ENCODE results near the gene PEX19.
A peak's percentile ranks its signal among the peaks of the same experiment; 100 is the strongest.
"Not testable (repeated sequence)": the region's sequence is repeated elsewhere in the genome, so short reads cannot be mapped to it uniquely, and the experiment has no call there.

The PEX19 gene, protein sequence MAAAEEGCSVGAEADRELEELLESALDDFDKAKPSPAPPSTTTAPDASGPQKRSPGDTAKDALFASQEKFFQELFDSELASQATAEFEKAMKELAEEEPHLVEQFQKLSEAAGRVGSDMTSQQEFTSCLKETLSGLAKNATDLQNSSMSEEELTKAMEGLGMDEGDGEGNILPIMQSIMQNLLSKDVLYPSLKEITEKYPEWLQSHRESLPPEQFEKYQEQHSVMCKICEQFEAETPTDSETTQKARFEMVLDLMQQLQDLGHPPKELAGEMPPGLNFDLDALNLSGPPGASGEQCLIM

DNA sequence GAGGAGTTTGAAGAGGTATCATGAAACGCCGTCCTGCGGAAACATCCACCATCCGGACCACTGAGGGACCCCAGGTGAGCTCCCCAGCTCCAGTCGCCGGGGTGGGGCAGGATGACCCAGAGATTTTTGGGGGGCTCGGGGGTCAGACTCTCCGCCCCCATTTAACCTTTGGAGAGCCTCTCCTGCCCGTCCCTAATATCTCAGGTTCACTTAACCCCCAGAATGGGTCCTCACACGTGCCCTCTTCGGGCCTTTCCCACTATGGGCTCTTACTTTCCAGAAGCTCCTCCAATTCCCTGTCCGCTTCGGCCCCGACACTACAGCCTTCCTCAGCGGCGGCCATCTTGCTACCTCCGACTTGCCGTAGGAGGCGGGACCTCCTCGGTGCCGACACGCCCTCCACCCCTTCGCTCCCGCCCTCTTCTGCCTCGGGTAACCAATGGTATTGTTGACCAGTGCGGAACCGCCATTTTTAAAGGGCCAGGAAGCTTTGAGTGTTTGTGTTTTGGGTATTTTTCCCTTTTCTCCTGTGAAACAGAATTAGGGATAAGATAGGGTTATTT is at the start of gene PEX19:
PEX19 (minus strand) TSS at position 352 of the 563 bp plus-strand sequence; CDS start at position 343, 9 bp downstream.
- peak; percentile 87 to 98 for DNase-seq

DNA sequence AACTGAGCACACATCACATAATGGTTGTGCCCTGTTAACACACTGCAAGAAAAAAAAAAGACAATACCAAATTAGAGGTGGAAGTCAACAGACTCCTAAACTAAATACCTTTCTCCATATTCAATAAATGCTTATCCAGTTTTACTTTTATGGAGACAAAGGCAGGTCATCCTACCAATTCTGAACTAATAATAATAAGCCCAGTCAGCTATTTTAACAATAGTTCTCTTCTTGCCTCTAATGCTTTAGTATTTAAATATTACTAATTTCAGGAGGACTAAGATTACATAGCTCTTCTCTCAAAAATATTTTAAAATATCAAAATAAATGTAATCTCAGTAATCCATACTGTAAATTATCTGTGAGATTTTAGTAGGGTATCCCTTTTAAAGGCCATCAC is 47.6 kb upstream of the PEX19 start:
- no peak for DNase-seq

DNA sequence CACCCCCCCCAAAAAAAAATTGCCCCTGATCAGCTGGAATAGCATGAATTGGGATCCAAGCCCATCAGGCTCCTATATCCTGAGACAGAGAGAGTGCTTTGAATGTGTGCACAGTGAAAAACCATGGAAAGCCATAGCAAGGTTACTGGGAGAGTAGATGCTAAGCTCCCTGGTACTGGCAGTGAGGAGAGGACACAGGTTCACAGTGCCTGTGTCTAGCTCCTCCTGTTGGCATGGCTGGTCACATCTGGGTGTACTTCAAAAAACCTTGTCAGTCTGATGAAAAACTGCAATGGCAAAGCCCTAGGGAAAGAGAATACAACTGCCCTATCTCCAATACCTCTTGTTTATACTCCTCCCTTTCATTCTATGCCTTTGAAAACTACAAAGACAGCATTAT is 45.2 kb upstream of the PEX19 start:
- no peak for DNase-seq

DNA sequence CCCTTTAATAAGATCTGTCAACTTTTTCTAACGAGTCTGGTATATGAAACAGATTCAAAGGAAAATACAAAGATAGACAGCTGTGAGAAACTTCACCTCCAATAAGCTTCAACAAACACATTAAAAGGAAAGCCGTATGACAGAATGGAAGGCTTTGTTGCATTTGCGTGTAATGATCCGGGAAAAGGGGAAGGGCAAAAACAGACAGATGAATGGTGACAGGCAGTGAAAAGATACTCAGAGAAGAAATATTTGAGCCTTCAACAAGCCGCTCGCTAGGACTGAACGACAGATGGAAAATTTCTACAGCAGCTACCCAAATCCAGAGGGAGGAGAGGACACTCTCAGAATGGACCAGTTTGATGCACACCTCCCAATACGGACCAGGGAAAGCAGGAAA is 43.3 kb upstream of the PEX19 start:
- DNase-seq = no peak

DNA sequence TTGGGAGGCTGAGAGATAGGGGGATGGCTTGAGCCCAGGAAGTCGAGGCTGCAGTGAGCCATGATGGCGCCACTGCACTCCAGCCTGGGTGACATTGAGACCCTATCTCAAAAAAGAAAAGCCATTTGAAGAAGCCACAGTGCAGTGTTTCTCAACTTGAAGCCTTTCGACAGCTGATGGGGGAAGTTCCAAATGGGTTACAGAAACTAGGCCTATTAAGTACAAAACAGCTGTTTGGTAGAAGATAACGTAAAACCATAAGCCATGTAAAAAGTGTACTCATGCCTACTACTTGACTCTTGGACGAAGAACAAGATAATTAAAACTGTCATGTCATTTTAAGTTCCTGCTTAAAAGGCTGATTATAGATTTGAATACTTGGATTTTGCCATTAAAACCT is 41.5 kb upstream of the PEX19 start:
- DNase-seq = no peak

DNA sequence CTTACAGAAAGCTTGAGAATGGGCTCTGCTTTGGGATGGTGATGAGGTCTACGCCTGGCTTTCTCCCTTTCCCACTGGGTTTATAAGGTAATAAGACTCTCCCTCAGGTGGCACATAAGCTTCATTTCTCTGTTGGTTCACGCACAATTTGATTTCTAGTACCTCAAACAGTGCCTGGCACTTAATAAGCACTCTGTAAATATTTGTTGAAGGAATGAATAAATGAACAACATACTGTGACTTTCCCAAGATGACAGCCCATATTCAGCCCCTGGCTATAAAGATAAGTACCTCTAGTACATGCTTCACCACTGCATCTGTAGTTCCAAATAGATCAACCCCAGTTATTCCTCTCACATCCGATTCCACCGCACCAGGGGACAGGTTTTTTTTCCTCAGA is 40.3 kb upstream of the PEX19 start:
- DNase-seq = no peak

DNA sequence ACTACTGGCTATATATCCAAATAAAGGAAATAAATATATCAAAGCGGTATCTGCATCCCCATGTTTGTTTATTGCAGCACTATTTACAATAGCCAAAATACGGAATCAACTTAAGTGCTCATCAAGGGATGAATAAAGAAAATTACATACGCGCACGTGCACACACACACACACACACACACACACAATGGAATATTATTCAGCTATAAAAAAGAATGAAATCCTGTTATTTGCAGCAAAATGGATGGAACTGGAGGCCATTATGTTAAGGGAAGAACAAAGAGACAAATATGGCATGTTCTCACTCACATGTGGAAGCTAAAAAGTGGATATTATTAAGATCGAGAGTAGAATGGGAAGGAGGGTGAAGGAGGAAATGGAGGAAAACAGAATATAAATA is 37.9 kb upstream of the PEX19 start:
- no peak for DNase-seq

DNA sequence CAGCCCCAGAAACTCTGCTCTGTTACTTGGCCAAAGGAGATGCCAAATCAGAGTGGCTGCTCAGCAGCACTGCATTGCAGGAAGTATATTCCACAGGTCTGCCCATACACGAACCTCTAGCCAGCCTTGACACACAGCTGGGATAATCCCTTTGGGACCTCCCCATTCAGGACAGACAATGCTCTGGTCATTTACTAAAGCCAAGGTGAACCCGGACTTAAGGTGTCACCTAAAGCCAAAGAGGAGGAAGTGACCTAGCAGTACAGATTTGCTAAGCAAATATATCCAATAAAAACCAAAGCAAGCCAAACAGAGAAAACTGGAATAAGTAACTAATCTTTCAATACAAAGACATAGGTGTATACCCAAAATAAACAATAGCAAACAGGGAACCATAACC is 30.4 kb upstream of the PEX19 start:
- no peak for DNase-seq

DNA sequence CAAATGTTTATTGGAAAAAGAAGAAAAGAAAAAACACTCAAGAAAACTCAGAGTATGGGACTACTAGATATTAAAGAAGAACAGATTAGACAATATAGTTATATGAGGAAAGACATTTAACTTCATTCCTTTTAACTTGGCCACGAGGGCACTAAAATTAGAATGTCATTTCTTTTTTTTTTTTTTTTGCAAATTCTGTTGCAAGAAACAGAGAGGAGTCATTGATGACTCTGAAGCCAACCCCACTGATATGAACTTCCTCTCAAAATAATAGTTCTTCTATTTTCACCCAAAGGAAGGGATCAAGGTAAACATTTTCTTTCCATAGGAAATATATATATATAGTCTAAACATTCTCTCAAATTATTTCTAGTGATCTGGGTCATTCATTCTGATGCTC is 24.6 kb upstream of the PEX19 start:
- DNase-seq = no peak

DNA sequence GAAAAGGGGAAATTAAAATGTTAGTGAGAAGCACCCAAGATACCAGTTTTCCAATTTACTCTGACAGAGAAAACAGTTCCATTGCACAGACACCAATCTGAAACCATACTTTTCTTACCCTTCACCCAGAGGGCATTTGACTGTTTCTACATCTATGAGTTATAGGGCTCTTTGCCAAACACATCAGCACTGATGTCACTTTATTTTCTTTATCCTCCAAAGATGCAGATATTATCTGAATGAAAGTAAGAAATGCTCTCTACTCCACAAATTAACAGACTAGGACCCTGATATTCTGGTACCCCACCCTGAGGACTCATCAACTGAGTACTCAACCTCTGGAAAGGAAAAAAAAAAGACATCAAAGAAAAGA is 24.2 kb upstream of the PEX19 start:
- DNase-seq = no peak

DNA sequence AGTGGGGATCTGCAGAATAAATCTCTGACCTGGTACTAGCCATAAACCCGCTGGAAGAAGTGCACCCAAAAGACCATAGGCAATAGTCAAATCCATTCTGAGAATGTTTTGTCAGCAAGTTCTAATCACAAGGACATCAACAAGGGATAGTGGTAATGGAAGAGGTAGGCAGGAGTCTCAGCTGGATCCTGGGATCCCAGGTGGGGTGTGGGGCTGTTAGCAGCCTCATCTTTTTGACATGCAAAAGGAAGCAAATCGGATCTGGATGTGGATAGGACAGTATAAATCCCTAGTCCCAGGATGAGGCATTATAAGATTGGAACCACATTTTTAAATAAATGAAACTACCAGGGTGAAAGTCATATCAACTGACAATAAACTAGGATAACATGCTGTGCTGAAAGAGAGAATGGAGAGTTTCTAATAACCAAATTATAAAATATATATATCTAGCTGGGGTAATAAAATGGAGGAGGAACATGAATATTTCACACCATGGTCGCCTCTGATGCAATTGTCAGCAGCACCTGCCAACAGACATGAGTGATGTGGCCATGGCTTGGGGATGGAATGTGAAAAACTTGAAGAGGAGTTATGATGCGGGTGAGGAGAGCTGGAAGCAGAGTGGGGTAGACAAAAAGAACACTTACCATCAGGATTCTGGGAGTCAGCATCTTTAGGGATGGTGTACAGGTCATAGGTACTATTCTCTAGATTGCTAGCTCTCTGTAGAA is 23.7 kb upstream of the PEX19 start:
- no peak for DNase-seq

DNA sequence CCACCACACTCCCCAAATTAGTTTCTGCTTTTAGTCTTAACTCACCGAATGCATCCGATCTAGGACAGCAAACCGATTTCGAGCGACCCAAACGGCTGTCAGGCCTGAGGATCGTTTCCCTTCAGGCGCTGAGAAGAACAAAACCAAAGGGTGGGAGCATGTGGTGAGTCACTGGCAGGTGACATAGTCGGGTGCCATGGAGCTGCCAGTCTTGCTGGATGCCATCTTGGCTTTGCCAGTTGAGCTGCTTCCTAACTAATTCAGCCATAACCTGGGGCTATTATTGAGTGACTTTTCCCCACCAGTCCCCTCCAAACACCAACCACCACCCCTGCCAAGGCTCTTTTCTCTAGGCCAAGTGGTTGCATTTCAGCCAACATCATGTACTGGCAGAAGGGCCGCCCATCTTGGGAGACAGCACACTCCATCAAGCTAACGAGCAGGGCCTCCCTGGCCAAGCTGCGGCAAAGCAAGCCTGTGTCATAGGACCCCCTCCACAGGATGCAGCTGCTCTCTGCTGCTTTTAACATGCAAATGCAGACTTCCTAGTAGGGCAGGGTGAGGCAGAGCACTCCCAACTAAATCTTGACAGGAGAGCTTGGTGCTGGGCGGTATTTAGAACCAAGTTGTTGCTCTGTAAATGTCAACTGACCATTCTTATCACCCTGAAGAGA is 22.3 kb upstream of the PEX19 start:
- DNase-seq = no peak

DNA sequence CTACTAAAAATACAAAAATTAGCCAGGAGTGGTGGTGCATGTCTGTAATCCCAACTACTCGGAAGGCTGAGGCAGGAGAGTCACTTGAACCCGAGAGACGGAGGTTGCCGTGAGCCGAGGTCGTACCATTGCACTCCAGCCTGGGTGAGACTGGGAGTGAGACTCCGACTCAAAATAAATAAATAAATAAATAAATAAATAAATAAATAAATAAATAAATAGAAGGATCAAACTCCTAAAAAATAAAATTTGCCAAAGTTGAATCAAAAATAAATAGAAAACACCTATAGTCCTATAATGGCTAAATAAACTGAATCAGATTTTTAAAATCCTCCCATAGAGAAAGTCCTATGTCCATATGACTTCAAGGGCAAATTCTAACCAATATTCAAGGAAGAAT is 15.2 kb upstream of the PEX19 start:
- DNase-seq = no peak

DNA sequence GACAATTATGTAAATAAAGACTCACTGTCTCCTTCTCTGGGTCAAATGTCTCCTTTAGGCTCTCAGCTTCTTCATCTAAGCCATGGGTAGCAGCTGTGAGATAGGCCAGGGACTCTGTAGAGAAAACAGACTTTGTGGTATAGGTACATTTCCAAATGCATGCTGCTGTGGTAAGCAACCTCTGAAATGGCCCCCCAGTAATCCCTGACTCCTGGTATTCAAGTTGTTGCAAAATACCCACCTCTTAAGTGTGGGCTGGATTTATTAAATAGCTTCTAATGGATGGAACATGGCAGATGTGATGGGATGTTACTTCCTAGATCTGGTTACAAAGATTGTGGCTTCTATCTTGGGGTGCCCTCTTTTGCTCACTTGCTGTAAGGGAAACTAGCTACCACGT is 11.1 kb upstream of the PEX19 start:
- no peak for DNase-seq

DNA sequence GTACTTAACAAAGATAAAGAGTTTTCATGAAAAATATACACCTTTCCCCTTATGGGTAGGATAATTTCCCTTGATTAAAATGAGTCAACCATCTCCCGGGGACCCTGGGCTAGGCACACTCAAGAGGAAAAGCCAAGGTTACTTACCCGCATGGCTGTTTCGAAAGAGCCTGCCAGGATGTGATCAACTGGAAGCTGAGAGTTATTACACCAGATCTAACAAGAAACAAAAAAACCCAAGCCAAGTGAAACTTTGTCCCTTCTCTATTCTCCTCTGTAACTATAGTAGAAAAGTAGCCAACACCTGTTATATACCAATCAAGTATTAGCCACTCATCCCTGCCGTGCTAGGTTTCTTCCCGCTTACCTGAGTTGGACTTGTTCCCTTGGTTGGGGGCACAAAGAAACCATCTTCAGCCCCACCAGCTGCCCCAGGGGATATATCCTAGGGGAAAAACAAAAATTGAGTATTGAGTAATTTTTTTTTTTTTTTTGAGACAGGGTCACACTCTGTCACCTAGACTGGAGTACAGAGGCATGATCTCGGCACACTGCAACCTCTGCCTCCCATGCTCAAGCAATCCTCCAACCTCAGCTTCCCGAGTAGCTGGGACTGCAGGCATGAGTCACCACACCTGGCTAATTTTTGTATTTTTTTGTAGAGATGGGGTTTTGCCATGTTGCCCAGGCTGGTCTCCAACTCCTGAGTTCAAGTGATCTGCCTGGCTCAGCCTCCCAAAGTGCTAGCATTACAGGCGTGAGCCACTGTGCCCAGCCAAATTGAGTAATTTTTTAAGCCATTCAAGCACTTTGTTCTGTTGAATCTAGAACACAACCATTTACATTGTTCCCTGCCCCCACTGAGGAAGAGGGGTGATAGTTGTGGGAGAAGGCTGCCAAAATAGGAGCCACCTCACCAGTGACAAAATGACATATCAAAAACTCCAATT is 8.4 kb upstream of the PEX19 start:
- DNase-seq = no peak

DNA sequence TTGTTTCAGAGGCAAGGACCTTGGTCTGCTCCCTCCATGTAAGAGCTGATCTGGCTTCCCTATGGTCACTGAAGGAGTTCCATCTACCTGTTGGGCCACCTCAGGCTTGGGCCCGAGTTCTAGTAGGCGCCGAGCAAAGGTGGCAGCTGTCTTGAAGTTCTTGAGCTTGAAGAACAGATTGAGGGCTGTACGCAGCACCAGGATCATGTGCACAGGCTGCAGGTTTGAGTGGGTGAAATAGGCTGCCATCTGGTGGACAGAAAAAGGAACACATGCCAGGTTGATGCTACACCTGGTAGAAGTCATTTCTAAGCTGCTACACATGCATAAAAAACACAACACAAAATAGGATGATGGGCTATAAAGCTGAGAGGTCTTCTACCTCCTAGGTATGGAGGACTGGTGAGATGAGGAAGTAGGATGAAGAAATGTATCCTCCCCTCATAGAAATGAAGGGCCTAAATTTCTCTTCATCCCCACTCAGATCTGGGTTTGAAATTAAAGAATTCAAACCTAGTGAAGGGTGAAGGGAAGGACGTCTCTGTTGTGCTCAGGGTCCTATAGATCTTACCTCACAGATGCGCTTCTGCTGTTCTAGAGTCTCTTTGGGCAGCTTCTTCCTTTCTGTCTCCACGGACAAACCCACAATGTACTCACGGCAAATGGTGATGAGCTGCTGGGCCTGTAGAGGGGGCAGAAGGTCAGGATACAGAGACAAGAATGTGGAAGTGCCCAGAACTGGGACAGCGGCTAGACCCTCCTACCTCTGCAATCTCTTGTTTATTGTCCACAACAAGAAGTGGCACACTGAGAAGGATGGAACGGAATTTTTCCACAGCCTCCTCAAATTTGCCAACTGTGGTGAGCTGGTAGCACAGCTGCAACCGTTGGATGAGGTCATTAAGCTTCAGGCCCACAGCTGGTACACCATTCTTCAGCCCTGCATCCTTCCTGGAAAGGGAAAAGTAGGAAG is 6.6 kb upstream of the PEX19 start:
- DNase-seq = peak; percentile 50 to 89

DNA sequence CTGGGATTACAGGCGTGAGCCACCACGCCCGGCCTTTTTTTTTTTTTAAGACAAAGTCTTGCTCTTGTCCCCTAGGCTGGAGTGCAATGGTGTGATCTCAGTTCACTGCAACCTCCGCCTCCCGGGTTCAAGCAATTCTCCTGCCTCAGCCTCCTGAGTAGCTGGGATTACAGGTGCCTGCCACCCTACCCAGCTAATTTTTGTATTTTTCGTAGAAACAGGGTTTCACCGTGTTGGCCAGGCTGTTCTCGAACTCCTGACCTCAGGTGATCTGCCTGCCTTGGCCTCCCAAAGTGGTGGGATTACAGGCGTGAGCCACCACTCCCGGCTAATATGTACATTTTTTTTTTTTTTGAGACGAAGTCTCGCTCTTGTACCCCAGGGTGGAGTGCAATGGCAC is 2.8 kb upstream of the PEX19 start:
- DNase-seq = not testable (repeated sequence)

DNA sequence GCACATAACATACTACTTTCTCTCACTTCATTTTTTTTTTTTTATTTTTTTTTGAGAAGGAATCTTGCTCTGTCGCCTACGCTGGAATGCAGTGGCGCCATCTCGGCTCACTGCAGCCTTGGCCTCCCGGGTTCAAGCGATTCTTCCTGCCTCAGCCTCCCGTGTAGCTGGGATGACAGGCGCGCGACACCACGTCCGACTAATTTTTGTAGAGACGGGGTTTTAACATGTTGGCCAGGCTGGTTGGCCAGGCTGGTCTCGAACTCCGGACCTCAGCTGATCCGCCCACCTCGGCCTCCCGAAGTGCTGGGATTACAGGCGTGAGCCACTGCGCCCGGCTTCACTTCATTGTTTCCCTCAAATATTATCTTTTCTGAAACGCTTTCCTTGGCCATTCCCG is 573 bp upstream of the PEX19 start:
- DNase-seq = no peak

DNA sequence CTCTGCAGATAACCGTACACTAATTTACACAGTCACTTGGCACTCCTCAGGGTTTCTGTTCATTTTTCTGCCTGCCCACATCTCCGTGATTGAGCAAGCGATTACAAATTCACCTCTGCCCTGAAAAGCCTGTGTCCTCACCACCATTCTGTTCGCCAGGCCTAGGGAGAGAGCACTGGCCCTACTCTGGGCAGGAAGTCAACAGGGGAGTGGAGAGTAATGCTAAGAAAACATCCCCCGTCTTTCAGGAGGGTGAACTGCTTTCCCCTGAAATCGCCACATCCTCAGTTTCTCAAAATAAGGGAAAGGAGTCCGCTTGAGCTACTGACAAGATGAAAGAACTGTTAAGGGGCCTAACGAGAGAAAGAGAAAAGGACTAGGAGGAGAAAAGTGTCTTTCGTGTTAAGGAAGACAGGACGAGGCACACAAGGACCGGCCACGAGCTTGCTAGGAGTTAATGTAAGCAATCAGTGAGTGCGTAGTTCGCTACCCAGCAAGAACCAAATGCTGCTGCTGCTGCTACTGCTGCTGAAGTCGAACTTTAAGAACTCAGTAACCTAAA is 632 bp downstream of the PEX19 start:
- DNase-seq = peak in 1 of 2 experiments; percentile 59

DNA sequence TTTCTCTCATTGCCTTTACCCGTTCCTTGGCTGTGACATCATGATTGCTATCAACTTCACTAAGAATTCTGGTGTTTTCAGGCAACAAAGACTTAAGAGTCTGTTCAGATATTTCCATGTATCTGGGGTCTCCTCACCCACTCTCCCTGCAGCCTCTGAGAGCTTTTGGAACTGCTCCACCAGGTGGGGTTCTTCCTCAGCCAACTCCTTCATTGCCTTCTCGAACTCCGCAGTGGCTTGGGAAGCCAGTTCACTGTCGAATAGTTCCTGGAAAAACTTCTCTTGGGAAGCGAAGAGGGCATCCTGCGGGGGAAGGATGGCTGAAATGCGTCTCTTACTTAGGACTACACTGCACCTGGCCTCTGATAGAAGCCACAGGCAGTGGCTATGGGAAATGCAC is 2.1 kb downstream of the PEX19 start:
- no peak for DNase-seq

DNA sequence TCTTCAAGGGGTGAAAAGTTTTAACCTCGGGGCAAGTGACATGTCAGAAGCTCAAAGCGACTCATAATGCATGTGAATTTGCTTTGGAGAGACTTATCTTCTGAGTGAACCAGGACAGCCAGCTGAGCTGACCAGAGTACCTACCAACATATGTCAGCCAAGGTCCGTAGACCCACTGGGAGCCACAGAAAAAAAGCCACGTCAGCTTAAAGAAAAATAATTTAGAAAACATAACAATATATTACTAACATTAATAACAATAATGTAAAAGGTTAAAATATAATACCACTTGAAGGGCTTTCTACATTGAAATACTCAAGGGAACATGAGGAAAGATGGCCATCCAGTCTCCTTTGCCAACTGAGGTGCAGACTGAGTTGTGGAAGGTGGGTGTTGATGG is 6.9 kb downstream of the PEX19 start:
- DNase-seq = no peak

Measured in NCI-H526 (cell line).